Right atrium auricular region (tissue), 2 donors: ENCODE measurements around the gene IGF2BP3. TPM values are rescaled to one million over a fixed set of nuclear protein-coding genes. Genes with fewer than 3 reads are reported as not detected.

Experiments
- DNase-seq: peaks from one replicate; pipeline ENCODE4 v3.0.0-alpha.2; 2019; ENCODE audit warnings: low spot score
- H3K27ac ChIP-seq, 2 donors: fragments of 200-600 bp; sonication (generic); 1 replicate in 1 of 2; 2 replicates in 1 of 2; pipeline ENCODE4 v1.5.1; 2016 to 2019
- H3K27me3 ChIP-seq, 2 donors: fragments of 200-600 bp; sonication (generic); one replicate each; pipeline versions ENCODE4 v1.5.1 to v1.6.0; 2017 to 2019
- H3K36me3 ChIP-seq: fragments of 200-600 bp; sonication (generic); one replicate; pipeline ENCODE4 v1.5.1; 2016
- H3K4me1 ChIP-seq, 2 donors: fragments of 200-600 bp; sonication (generic); one replicate each; pipeline versions ENCODE4 v1.5.1 to v1.6.0; 2017 to 2019
- H3K4me3 ChIP-seq, 2 donors: fragments of 200-600 bp; sonication (generic); 1 replicate in 1 of 2; 2 replicates in 1 of 2; pipeline ENCODE4 v1.5.1; 2017 to 2019; ENCODE audit warnings: mild to moderate bottlenecking in 1 of 2, moderate library complexity in 1 of 2
- H3K9me3 ChIP-seq, 2 donors: fragments of 200-600 bp; sonication (generic); one replicate each; pipeline ENCODE4 v1.5.1; 2019
- total RNA-seq, 2 donors: library from RNA; depleted of rRNA; stranded (reverse); fragments of >200 nt; gene quantifications; one replicate each; pipeline ENCODE4 v1.1.0, GENCODE V29; 2016
- TF ChIP-seq, protein P1 (sequence below), 2 donors: fragments of 200-600 bp; sonication (generic); IDR thresholded peaks; one replicate each; pipeline ENCODE4 v1.5.1; 2019; ENCODE audit warnings: antibody characterized with exemption in 2 of 2

IGF2BP3 gene
- total RNA-seq, 2 donors from 2014 or later, result not detected

DNA sequence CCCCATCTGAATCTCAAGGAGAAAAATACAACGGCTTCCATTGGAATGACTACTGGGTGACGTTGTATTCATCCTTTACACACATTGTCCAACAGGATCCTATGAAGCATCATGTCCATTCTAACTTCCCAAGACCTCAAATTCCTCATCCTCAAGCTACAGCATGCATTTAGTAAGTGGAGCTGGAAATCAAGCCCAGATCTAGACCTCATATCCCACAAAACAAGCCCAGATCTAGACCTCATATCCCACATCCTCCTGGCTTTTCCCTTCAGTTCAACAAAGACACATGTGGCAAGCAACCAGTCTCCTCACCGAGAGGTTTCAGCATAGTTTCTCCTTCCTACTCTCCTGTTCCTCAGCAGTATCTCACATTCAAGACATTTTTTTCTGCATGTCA, 12.2 kb downstream of the IGF2BP3 start:
- Histone ChIP-seq H3K9me3 (no peaks in the 10 kb centered on the region), H3K4me1 (no peaks in the 10 kb centered on the region), H3K36me3 (no peaks in the 10 kb centered on the region), H3K27me3 (no peaks in the 10 kb centered on the region), H3K27ac (no peak overlapping the region), H3K4me3 (no peak overlapping the region)
- DNase-seq, result no peak
- TF ChIP-seq, protein P1, sequence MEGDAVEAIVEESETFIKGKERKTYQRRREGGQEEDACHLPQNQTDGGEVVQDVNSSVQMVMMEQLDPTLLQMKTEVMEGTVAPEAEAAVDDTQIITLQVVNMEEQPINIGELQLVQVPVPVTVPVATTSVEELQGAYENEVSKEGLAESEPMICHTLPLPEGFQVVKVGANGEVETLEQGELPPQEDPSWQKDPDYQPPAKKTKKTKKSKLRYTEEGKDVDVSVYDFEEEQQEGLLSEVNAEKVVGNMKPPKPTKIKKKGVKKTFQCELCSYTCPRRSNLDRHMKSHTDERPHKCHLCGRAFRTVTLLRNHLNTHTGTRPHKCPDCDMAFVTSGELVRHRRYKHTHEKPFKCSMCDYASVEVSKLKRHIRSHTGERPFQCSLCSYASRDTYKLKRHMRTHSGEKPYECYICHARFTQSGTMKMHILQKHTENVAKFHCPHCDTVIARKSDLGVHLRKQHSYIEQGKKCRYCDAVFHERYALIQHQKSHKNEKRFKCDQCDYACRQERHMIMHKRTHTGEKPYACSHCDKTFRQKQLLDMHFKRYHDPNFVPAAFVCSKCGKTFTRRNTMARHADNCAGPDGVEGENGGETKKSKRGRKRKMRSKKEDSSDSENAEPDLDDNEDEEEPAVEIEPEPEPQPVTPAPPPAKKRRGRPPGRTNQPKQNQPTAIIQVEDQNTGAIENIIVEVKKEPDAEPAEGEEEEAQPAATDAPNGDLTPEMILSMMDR (IDR thresholded peaks at IDR 0.05), result no peak

DNA sequence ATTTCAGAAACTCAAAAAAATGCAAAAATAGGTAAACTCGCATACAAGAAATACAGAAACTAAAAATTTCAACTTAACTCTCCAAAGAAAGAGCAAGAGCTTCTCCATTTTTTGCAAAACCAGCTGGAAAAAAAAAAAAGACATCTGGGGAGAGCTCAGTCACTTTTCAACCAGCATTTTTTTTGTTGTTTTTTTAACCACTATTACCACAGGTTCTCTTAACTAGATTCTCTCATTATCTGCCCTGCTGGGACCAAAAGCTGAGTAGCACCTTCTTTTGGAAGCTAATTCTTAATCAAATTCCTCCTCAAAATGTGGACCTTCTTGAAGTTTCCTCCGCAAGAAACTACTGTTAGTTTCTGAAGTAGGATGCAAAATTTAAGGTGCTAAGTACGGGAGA, 14.2 kb downstream of the IGF2BP3 start:
- TF ChIP-seq, protein P1 (IDR thresholded peaks at IDR 0.05), result no peak
- Histone ChIP-seq H3K4me3 (no peak overlapping the region), H3K27me3 (no peaks in the 10 kb centered on the region), H3K27ac (no peak overlapping the region), H3K9me3 (no peaks in the 10 kb centered on the region), H3K36me3 (no peaks in the 10 kb centered on the region), H3K4me1 (no peaks in the 10 kb centered on the region)
- no peak for DNase-seq

DNA sequence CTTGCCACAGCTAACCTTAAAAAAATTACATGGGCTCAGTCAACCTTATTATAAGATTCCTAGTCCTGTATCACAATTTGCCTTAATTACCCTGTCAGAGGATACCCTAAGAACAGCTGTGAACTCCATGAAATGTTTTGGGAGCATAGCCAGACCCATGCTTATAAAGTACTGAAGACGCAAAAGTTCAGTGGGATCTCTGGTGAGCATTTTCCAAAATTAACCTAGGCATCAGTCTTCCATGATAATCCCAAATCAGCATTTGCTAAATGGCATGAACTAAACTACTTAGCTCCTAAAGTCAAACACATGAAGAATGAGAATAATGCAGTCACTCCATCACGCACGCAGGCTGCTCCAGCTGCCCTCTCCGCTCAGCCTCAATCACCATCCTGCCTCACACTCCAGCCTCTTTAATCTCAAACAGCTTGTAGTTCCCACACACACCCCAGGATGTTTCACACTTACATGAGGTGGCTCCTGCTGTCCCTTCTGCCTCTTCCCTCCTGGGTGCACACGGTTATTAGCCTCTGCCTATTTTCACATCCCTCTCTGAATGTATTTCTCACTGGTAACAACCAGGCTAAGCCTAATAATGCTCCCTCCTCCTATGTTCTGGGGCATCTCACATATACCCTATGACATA, 15.3 kb downstream of the IGF2BP3 start:
- H3K36me3 ChIP-seq, result no peaks in the 10 kb centered on the region

DNA sequence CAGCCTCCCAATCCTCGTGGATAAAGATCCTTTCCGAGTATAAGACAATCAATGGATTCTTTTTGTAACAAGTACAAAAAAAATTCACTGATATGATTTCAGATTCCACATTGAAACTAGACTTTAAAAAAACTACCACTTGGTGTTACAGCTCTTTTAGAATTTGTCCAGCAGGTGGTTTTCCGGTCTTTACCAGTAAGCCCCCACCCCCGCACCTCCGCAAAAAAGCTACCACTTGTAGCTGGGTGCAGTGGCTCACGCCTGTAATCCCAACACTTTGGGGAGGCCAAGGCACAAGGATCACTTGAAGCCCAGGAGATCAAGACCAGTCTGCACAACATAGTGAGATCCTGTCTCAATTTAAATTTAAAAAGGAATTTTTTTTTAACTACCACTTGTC, 19.8 kb downstream of the IGF2BP3 start:
- Histone ChIP-seq H3K27ac (no peak overlapping the region), H3K27me3 (no peaks in the 10 kb centered on the region), H3K4me3 (no peak overlapping the region), H3K4me1 (no peaks in the 10 kb centered on the region), H3K9me3 (no peaks in the 10 kb centered on the region), H3K36me3 (no peaks in the 10 kb centered on the region)
- DNase-seq, result no peak
- TF ChIP-seq, protein P1 (IDR thresholded peaks at IDR 0.05), result no peak

More for the DNA sequence above, 15.3 kb downstream of the IGF2BP3 start:
- Histone ChIP-seq H3K27ac (no peak overlapping the region), H3K4me1 (no peaks in the 10 kb centered on the region), H3K9me3 (no peaks in the 10 kb centered on the region), H3K27me3 (no peaks in the 10 kb centered on the region), H3K4me3 (no peak overlapping the region)
- no peak for DNase-seq
- TF ChIP-seq, protein P1 (IDR thresholded peaks at IDR 0.05), result no peak

DNA sequence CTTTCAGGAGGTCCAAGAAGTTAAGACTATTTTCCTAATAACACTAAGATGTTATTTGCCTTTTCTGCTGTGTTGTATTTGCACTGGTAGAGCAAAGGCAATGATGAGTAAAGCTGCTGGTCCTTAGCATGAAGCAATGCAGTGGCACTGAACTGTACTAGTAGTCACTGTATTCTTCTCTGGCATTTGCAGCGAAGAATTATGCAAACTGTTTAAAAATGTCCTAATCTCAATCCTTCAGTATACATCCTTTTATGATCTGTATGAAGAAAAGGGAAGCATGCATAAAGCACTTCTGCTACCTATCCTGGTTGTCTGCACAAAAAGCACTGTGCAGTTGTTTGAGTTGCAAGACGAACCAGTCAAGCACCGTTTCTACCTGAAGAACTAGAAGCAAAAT, 20.4 kb downstream of the IGF2BP3 start:
- Histone ChIP-seq H3K4me3 (no peak overlapping the region), H3K36me3 (no peaks in the 10 kb centered on the region), H3K27ac (no peak overlapping the region), H3K4me1 (no peaks in the 10 kb centered on the region), H3K9me3 (no peaks in the 10 kb centered on the region), H3K27me3 (no peaks in the 10 kb centered on the region)
- no peak for DNase-seq
- TF ChIP-seq, protein P1 (IDR thresholded peaks at IDR 0.05), result no peak

DNA sequence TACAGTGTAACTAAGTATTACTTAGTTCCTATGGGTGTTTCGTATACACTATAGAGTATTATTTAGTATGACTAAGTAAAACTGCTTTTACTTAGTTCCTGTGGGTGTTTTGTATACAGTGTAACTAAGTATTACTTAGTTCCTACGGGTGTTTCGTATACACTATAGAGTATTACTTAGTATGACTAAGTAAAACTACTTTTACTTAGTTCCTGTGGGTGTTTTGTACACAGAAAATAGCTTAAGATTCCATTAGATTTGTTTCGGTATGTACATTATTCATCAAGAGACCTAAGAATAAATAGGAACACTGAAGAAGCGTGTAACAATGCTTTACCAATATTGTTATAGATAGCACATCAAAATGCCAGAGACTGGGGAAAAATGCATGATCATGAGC, 25.0 kb downstream of the IGF2BP3 start:
- no peaks in the 10 kb centered on the region for H3K27me3 ChIP-seq
- H3K9me3 ChIP-seq, result no peaks in the 10 kb centered on the region
- TF ChIP-seq, protein P1 (IDR thresholded peaks at IDR 0.05), result no peak
- no peak for DNase-seq
- H3K4me3 ChIP-seq, result no peak overlapping the region
- H3K27ac ChIP-seq, result no peak overlapping the region
- H3K36me3 ChIP-seq, result no peaks in the 10 kb centered on the region
- no peaks in the 10 kb centered on the region for H3K4me1 ChIP-seq
